Mammary epithelial cell (primary cell): ENCODE results near the gene EEF2K.

Experiments
- CTCF ChIP-seq, 2 donors: IDR thresholded peaks in 1 of 2; conservative IDR thresholded peaks in 1 of 2; 2 replicates each; pipeline ENCODE4 v1.5.1; 2011 to 2012; ENCODE audit warnings: inconsistent platforms in 2 of 2, low read length in 2 of 2, mild to moderate bottlenecking in 2 of 2, control low read depth in 1 of 2, low read depth in 1 of 2; ENCODE audit not compliant: insufficient read depth in 1 of 2; ENCODE audit errors: extremely low read depth in 1 of 2
- EZH2 ChIP-seq: IDR thresholded peaks from 2 replicates; pipeline ENCODE4 v1.6.1; 2012; ENCODE audit warnings: low read length, inconsistent platforms, borderline replicate concordance

- TF ChIP-seq CTCF (conservative IDR thresholded peaks at IDR 0.05 in 1 of 2, IDR thresholded peaks at IDR 0.05 in 1 of 2; ENCODE audit: extremely low read depth in 1 of 2, insufficient read depth in 1 of 2, low read depth in 1 of 2, low read length in 2 of 2) (no peak), EZH2 (no peak)
Measured at GRCh38 chr16:22326369-22326652, 120.2 kb downstream of the EEF2K start.
